Activated CD4-positive, alpha-beta memory T cell treated with anti-CD3 and anti-CD28 coated beads for 36 hours (primary cell): ENCODE results near the gene MRPL42. TPM values are rescaled to one million over a fixed set of nuclear protein-coding genes. Genes with fewer than 3 reads are reported as not detected.

ENCODE experiments used
- CTCF ChIA-PET: fragments of 350-600 bp; sonication (Branson Sonifier 250); formaldehyde crosslinking; loops from one replicate; lab custom pipeline; 2021; ENCODE audit warnings: antibody characterized with exemption, inconsistent platforms; lab: Charles Lee
- POLR2A ChIA-PET: fragments of 350-600 bp; sonication (Branson Sonifier 250); formaldehyde crosslinking; loops from one replicate; lab custom pipeline; 2021; ENCODE audit warnings: antibody characterized with exemption; lab: Charles Lee
- DNase-seq: peaks from one replicate; pipeline ENCODE4 v3.0.0-alpha.2; 2020
- H3K27ac Mint-ChIP-seq: one replicate; pipeline ENCODE4 v1.8.0; 2021; ENCODE audit warnings: mixed read lengths
- H3K27me3 Mint-ChIP-seq: one replicate; pipeline ENCODE4 v1.8.0; 2021; ENCODE audit warnings: mixed read lengths
- H3K36me3 Mint-ChIP-seq: one replicate; pipeline ENCODE4 v1.8.0; 2021; ENCODE audit warnings: mixed read lengths
- H3K4me1 Mint-ChIP-seq: one replicate; pipeline ENCODE4 v1.8.0; 2021; ENCODE audit warnings: low read depth, mixed read lengths
- H3K4me3 Mint-ChIP-seq: one replicate; pipeline ENCODE4 v1.8.0; 2021; ENCODE audit warnings: mild to moderate bottlenecking, mixed read lengths
- H3K9me3 Mint-ChIP-seq: one replicate; pipeline ENCODE4 v1.8.0; 2021; ENCODE audit warnings: mixed read lengths
- intact Hi-C: fragments of 100-400 bp; cut with micrococcal nuclease; formaldehyde crosslinking; loops from one replicate; pipeline ENCODE4 v1.15.1; 2023
- total RNA-seq, 2 experiments: library from RNA; stranded (reverse); gene quantifications; one replicate each; pipeline ENCODE4 v1.2.3, GENCODE V29; 2021

Gene MRPL42
- total RNA-seq, 2 experiments from 2014 or later: 65.0 to 67.6 TPM

DNA sequence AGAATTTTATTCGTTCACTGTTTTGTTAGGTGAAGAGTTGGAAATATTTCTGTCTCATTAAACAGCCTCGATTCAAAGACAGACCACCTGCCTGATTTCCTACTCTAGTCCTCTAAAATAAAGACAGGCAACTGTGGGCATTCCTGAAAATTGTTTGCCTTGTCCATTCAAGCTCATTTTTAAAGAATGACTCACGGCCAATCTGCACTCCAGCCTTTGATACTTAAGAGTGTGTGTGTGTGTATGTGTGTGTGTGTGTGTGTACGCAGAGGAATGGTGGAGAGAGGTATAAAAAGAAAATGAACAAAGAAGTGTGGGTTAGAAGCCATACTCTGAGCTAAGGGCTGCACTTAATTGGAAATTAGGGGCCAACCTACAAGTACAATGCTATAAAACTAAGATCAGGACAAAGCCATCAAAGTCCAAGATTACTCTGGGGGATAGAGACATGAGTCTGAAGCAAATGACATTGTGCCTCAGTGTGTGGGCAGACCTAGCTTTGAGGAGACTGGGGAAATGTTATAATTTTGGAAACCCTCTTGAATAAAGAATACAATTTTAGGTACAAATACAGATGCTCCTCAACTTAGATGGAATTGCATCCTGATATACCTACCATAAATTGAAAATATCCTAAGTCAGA is 59.6 kb downstream of the MRPL42 start:
- H3K36me3 Mint-ChIP-seq: no peaks in the 10 kb centered on the region
- H3K27me3 Mint-ChIP-seq: peaks cover 3% of the 10 kb centered on the region
- ChIA-PET CTCF (interaction anchor here (0.5 to 1.3 kb wide), 3 partner anchors 24 to 575 kb away, joined by 3 to 4 read pairs (median 4); no protein-coding TSS in a partner anchor), POLR2A (interaction anchor here (0.6 kb wide), 1 partner anchor 602 kb away, joined by 3 read pairs; no protein-coding TSS in a partner anchor)
- intact Hi-C loops: no loop called here
- DNase-seq: no peak
- H3K4me1 Mint-ChIP-seq: peaks cover 3% of the 10 kb centered on the region
- no peak overlapping the region for H3K27ac Mint-ChIP-seq
- no peak overlapping the region for H3K4me3 Mint-ChIP-seq
- H3K9me3 Mint-ChIP-seq: no peaks in the 10 kb centered on the region

- Mint-ChIP-seq H3K27ac (no peak overlapping the region), H3K4me3 (no peak overlapping the region)
- POLR2A ChIA-PET: interaction anchor here (0.7 kb wide), 1 partner anchor 13 kb away, joined by 3 read pairs; no protein-coding TSS in a partner anchor
Observed at GRCh38 chr12:93530358-93530757, 63.0 kb downstream of the MRPL42 start.

DNA sequence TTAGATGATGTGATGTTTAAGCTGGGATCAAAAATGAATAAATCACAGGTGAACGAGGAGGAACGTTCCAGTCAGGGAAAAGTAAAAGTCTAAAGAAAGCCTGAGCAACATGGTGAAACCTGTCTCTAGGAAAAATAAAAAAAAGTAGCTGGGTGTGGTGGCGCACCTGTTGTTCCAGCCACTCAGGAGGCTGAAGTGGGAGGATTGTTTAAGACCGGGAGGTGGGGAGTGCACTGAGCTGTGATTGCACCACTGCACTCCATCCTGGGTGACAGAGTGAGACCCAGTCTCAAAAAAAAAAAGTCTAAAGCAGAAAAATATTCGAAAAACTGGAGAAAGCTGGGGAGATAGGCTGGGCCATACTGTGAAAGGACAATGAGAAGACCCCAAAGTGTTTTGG is 66.0 kb downstream of the MRPL42 start:
- CTCF ChIA-PET: no interaction called here
- Mint-ChIP-seq H3K27ac (no peak overlapping the region), H3K4me1 (peaks cover 4% of the 10 kb centered on the region), H3K36me3 (no peaks in the 10 kb centered on the region), H3K4me3 (no peak overlapping the region), H3K27me3 (no peaks in the 10 kb centered on the region), H3K9me3 (no peaks in the 10 kb centered on the region)
- DNase-seq: no peak
- intact Hi-C loops: no loop called here
- POLR2A ChIA-PET: no interaction called here

More at GRCh38 chr12:93530358-93530757, 63.0 kb downstream of the MRPL42 start:
- CTCF ChIA-PET: no interaction called here
- H3K9me3 Mint-ChIP-seq: no peaks in the 10 kb centered on the region
- no peak for DNase-seq
- H3K27me3 Mint-ChIP-seq: no peaks in the 10 kb centered on the region
- intact Hi-C loops: no loop called here
- H3K36me3 Mint-ChIP-seq: no peaks in the 10 kb centered on the region
- H3K4me1 Mint-ChIP-seq: peaks cover 3% of the 10 kb centered on the region

DNA sequence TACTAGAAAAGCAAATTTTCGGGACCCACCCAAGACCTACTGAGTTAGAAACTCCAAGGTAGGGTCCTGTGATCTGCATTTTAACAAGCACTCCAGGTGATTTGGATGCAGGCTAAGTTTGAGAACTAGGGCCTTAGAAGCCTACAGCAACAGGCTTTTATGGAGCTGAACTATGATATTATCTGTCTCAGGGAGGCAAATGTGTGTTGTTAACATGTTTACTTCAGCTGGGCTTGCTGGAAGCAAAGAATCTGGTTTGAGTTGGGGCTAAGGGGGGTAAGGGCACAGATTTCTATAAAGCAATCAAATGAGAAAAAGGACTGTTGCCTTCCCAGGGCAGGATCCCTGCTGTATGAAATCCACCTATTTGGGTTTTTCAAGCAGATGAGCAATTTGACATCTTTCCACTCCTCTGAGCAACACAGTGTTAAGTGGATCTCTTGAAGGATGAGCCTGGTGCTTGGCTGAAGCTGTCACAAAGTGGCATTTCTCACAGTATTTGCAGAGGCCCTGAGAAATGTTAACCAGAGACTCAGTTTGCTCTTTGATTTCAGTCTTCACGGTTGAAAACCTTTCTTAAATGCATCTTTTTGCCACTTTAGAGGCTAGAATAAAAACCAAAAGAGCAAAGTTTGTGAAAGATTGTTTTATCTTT is 68.9 kb downstream of the MRPL42 start:
- Mint-ChIP-seq H3K27me3 (no peaks in the 10 kb centered on the region), H3K36me3 (no peaks in the 10 kb centered on the region), H3K9me3 (no peaks in the 10 kb centered on the region), H3K4me1 (peaks cover 2% of the 10 kb centered on the region), H3K4me3 (no peak overlapping the region), H3K27ac (no peak overlapping the region)
- CTCF ChIA-PET: no interaction called here
- POLR2A ChIA-PET: no interaction called here
- DNase-seq: no peak
- intact Hi-C loops: no loop called here

GRCh38 chr12:93536766-93537488 is 69.6 kb downstream of the MRPL42 start:
- intact Hi-C loops: no loop called here
- CTCF ChIA-PET: interaction anchor here (1.3 kb wide), 1 partner anchor 565 kb away, joined by 4 read pairs; no protein-coding TSS in a partner anchor
- no peaks in the 10 kb centered on the region for H3K36me3 Mint-ChIP-seq
- no peaks in the 10 kb centered on the region for H3K9me3 Mint-ChIP-seq
- H3K4me3 Mint-ChIP-seq: no peak overlapping the region
- no peak overlapping the region for H3K27ac Mint-ChIP-seq
- peaks cover 6% of the 10 kb centered on the region for H3K4me1 Mint-ChIP-seq
- no peaks in the 10 kb centered on the region for H3K27me3 Mint-ChIP-seq
- no peak for DNase-seq
- POLR2A ChIA-PET: no interaction called here

DNA sequence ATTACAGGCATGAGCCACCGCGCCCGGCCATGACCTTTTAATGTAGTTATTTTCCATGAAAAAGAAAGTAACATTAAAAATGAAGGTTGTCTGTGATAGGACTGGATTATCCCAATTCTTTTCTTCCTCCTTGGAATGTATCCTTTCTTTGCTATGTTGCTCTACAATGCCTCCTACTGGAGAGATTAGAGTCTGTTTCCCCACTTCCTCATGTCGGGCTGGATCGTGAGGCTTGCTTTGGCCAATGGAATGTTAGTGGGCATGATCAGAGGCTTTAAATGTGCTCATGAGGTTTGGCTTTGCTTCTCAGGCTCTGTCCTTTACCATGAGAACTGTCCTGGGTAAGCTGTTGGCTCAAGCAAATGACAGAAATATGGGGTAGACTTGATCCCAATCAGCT is 70.5 kb downstream of the MRPL42 start:
- intact Hi-C loops: no loop called here
- no peak for DNase-seq
- H3K27ac Mint-ChIP-seq: no peak overlapping the region
- peaks cover 9% of the 10 kb centered on the region for H3K4me1 Mint-ChIP-seq
- no peak overlapping the region for H3K4me3 Mint-ChIP-seq
- H3K9me3 Mint-ChIP-seq: no peaks in the 10 kb centered on the region
- no peaks in the 10 kb centered on the region for H3K36me3 Mint-ChIP-seq
- POLR2A ChIA-PET: no interaction called here
- CTCF ChIA-PET: interaction anchor here (0.6 to 1.3 kb wide), 2 partner anchors 564 to 1185 kb away, joined by 3 to 4 read pairs; no protein-coding TSS in a partner anchor
- H3K27me3 Mint-ChIP-seq: no peaks in the 10 kb centered on the region

DNA sequence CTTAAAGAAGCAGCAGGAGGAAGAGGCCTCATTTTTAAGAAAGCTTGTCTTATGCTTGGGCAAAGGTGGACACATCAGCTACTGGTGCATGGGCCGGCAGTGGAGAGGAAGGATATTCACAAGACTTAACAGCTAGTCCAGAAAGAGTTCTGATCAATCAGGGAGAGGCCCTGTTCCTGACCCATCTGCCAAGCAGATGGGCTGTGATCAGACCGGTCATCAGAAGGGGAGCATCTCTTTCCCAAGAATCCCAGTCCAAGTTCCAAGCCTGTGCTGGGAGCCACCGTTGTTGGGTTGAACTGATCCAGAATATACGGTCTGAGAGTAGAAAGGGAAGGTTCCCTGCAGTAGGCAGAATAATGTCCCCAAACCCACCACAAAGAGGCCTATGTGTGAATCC is 72.5 kb downstream of the MRPL42 start:
- ChIA-PET POLR2A (no interaction called here), CTCF (interaction anchor here (1.0 to 1.3 kb wide), 3 partner anchors 37 to 562 kb away, joined by 3 to 4 read pairs (median 3); no protein-coding TSS in a partner anchor)
- intact Hi-C loops: no loop called here
- Mint-ChIP-seq H3K9me3 (no peaks in the 10 kb centered on the region), H3K4me1 (peaks cover 9% of the 10 kb centered on the region), H3K27ac (no peak overlapping the region), H3K27me3 (no peaks in the 10 kb centered on the region), H3K36me3 (no peaks in the 10 kb centered on the region), H3K4me3 (no peak overlapping the region)
- DNase-seq: no peak

DNA sequence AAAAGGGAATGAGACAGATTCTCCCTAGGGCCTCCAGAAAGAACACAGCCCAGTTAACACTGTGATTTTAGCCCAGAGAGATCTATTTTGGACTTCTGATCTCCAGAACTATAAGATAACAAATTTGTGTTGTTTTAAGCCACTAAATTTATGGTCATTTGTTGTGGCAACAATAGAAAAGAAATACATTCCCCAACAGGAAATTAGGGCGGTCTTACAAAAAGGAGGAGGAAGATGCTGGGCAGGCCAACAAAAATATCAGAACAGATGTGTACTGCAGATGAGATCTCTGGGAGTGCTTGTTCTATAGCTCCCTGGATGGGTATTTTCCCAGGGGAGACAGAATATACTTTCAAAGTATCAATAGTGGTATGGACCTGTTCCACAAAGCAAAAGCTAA is 73.2 kb downstream of the MRPL42 start:
- DNase-seq: no peak
- Mint-ChIP-seq H3K4me1 (peaks cover 9% of the 10 kb centered on the region), H3K27me3 (no peaks in the 10 kb centered on the region), H3K36me3 (peaks cover 3% of the 10 kb centered on the region), H3K9me3 (no peaks in the 10 kb centered on the region), H3K27ac (no peak overlapping the region), H3K4me3 (no peak overlapping the region)
- intact Hi-C loops: no loop called here
- CTCF ChIA-PET: interaction anchor here (0.9 kb wide), 1 partner anchor 38 kb away, joined by 3 read pairs; no protein-coding TSS in a partner anchor
- POLR2A ChIA-PET: no interaction called here

- DNase-seq: no peak
- CTCF ChIA-PET: no interaction called here
- Mint-ChIP-seq H3K4me1 (peaks cover 8% of the 10 kb centered on the region), H3K36me3 (peaks cover 3% of the 10 kb centered on the region), H3K27me3 (no peaks in the 10 kb centered on the region), H3K4me3 (no peak overlapping the region), H3K27ac (no peak overlapping the region), H3K9me3 (no peaks in the 10 kb centered on the region)
- POLR2A ChIA-PET: no interaction called here
- intact Hi-C loops: no loop called here
Observed at GRCh38 chr12:93541578-93542225, 74.4 kb downstream of the MRPL42 start.

- DNase-seq: no peak
- ChIA-PET CTCF (interaction anchor here (1.0 kb wide), 1 partner anchor 219 kb away, joined by 3 read pairs; no protein-coding TSS in a partner anchor), POLR2A (interaction anchor here (0.6 kb wide), 1 partner anchor 260 kb away, joined by 3 read pairs; no protein-coding TSS in a partner anchor)
- Mint-ChIP-seq H3K9me3 (no peaks in the 10 kb centered on the region), H3K36me3 (peaks cover 3% of the 10 kb centered on the region), H3K4me1 (no peaks in the 10 kb centered on the region), H3K27me3 (no peaks in the 10 kb centered on the region), H3K4me3 (no peak overlapping the region), H3K27ac (no peak overlapping the region)
- intact Hi-C loops: no loop called here
Observed at GRCh38 chr12:93547778-93548177, 80.5 kb downstream of the MRPL42 start.

DNA sequence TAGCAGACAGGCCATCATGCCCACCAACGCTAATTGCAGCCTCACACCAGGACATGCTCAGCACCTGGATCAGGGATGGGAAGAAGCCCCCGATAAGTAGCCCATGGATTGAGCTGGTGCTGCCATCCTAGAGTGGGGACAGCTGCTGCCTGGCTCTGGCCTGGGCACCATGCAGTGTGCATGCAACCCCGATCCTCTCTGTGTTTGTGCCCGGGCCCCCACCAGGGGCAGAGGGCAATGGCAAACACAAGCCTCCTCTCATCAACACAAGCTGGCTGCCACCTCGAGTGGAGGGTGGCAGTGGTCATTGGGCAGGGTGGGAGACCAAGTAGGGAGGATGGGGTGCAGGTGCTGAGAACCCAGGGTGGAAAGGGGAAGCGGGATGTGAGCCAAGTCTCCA is 81.9 kb downstream of the MRPL42 start:
- ChIA-PET CTCF (interaction anchor here (0.7 kb wide), 1 partner anchor 187 kb away, joined by 3 read pairs; no protein-coding TSS in a partner anchor), POLR2A (no interaction called here)
- Mint-ChIP-seq H3K4me3 (no peak overlapping the region), H3K9me3 (no peaks in the 10 kb centered on the region), H3K36me3 (peaks cover 3% of the 10 kb centered on the region), H3K27me3 (no peaks in the 10 kb centered on the region), H3K27ac (no peak overlapping the region), H3K4me1 (no peaks in the 10 kb centered on the region)
- intact Hi-C loops: no loop called here
- no peak for DNase-seq
